ENCODE data around the gene NMU. TPM values are rescaled to one million over a fixed set of nuclear protein-coding genes. Genes with fewer than 3 reads are reported as not detected.

NMU gene
- total and polyA plus RNA-seq, 9 of the 15 experiments (the other 6 are each of a cell fraction or from before 2014, with no cell fraction given), result 73.8 to 846 (median 599) TPM

- ChIA-PET CTCF (ENCODE audit: low intra/inter-chr PET ratio) (no interaction called here), POLR2A (interaction anchor here (2.4 kb wide), 1 partner anchor 100 kb away, joined by 8 read pairs; no protein-coding TSS in a partner anchor)
- FAIRE-seq, result no peak
- Histone ChIP-seq H2AFZ (ENCODE audit: low read depth, low read length) (no peak overlapping the region), H3K79me2 (ENCODE audit: control insufficient read depth, insufficient read depth, low read length) (peaks cover 82% of the 10 kb centered on the region), H3K4me1 (replicated peaks in 1 of 2; ENCODE audit: control insufficient read depth in 2 of 2, insufficient read depth in 2 of 2, low read length in 2 of 2) (peaks cover 12 to 17% of the 10 kb centered on the region in 2 experiments), H3K4me2 (ENCODE audit: insufficient read depth, low read length) (peak overlapping the region; percentile 94), H3K27ac (ENCODE audit: extremely low read depth, low read depth, low read length) (peak overlapping the region; percentile 96), H3K36me3 (ENCODE audit: control insufficient read depth, insufficient read depth, low read length) (peaks cover 49% of the 10 kb centered on the region), H3K9me3 (replicated peaks; ENCODE audit: control insufficient read depth, insufficient read depth, low read depth, low read length) (no peaks in the 10 kb centered on the region), H3K9me1 (ENCODE audit: control insufficient read depth, insufficient read depth, low read length) (no peaks in the 10 kb centered on the region), H3K4me3 (peak overlapping the region; percentile 90), H4K20me1 (replicated peaks; ENCODE audit: control insufficient read depth, insufficient read depth, low read length) (no peaks in the 10 kb centered on the region), H3K9ac (ENCODE audit: insufficient read depth in 1 of 2, low read depth in 2 of 2, low read length in 2 of 2) (peak overlapping the region in 1 of 2 experiments; percentile 79; a peak in 2 of 4 replicates), H3K27me3 (ENCODE audit: control insufficient read depth in 2 of 2, insufficient read depth in 2 of 2, low read length in 2 of 2) (no peaks in the 10 kb centered on the region)
- 2% methylated on average over 6 of the region's 6 CpGs for WGBS (ENCODE audit: insufficient coverage, low coverage, missing lambda C conversion rate)
- in situ Hi-C loops (cut with MboI), result loop anchor here (5.0 kb wide), 1 partner anchor 98 kb away; no protein-coding TSS in a partner anchor
- ATAC-seq, result no peak
- no TSS peak for BruUV-seq (replicated peaks)
- intact Hi-C loops (cut with micrococcal nuclease), result loop anchor here (5.0 to 10.0 kb wide), 3 partner anchors 199 to 289 kb away; partner anchors contain the start of genes SRD5A3 and TMEM165
- DNase-seq (ENCODE audit: extremely low read depth in 1 of 4, low spot score in 3 of 4), result peak in 3 of 4 experiments; percentile 31 to 41 (median 34)
- TF ChIP-seq NRF1 (conservative IDR thresholded peaks at IDR 0.05 in 1 of 2, IDR thresholded peaks at IDR 0.05 in 1 of 2) (no peak), CTCFL (IDR thresholded peaks at IDR 0.05; ENCODE audit: borderline replicate concordance, insufficient read depth, low read depth, low read length, poor library complexity, severe bottlenecking) (no peak), IRF1 (CRISPR knock-in tag; IDR thresholded peaks at IDR 0.05; ENCODE audit: borderline replicate concordance) (no peak), JUNB (CRISPR knock-in tag; conservative IDR thresholded peaks at IDR 0.05) (no peak), ADNP (tag; IDR thresholded peaks at IDR 0.05) (no peak), UBTF (IDR thresholded peaks at IDR 0.05; ENCODE audit: borderline replicate concordance in 1 of 2, low read depth in 2 of 2, low read length in 2 of 2) (no peak), CEBPB (tag; IDR thresholded peaks at IDR 0.05) (peak; percentile 58), CREB3L1 (IDR thresholded peaks at IDR 0.05; ENCODE audit: borderline replicate concordance, low read depth) (no peak), POLR2H (tag; IDR thresholded peaks at IDR 0.05; ENCODE audit: low read depth) (0 out of 2 replicates have a peak, but pooled peaks have one; percentile 16), NELFE (IDR thresholded peaks at IDR 0.05; ENCODE audit: insufficient read depth, insufficient read length) (no peak), SREBF2 (CRISPR knock-in tag; IDR thresholded peaks at IDR 0.05) (no peak), SNIP1 (IDR thresholded peaks at IDR 0.05; ENCODE audit: low read depth) (0 out of 2 replicates have a peak, but pooled peaks have one; percentile 11), ZNF740 (CRISPR knock-in tag; IDR thresholded peaks at IDR 0.05) (no peak), ZNF740 (tag; IDR thresholded peaks at IDR 0.05) (no peak)
These were observed 2.2 kb downstream of the NMU start for GRCh38 chr4:55633903-55634302.

Data from K562 (cell line).